Measurements from ENCODE around the gene SSH3. TPM values are rescaled to one million over a fixed set of nuclear protein-coding genes. Genes with fewer than 3 reads are reported as not detected.

The SSH3 gene
- total RNA-seq, 1 experiment from 2014 or later: 73.0 TPM

- no peaks in the 10 kb centered on the region for H3K27me3 Mint-ChIP-seq (ENCODE audit: unreplicated experiment)
- intact Hi-C loops (cut with micrococcal nuclease; ENCODE audit: unreplicated experiment): loop anchor here (10.0 kb wide), 1 partner anchor 148 kb away; the partner anchor contains the start of genes CDK2AP2 and PITPNM1
These were observed 53.1 kb downstream of the SSH3 start for GRCh38 chr11:67356387-67356863.

GRCh38 chr11:67356864-67357561, 53.7 kb downstream of the SSH3 start:
- BruUV-seq (replicated peaks): no TSS peak
- H3K9me3 Mint-ChIP-seq (ENCODE audit: low read depth, unreplicated experiment): no peaks in the 10 kb centered on the region
- H3K4me1 Mint-ChIP-seq (ENCODE audit: low read depth, unreplicated experiment): peaks cover 61% of the 10 kb centered on the region
- no peaks in the 10 kb centered on the region for H3K27me3 Mint-ChIP-seq (ENCODE audit: unreplicated experiment)
- DNase-seq: peak; percentile 78
- CTCF ChIA-PET: interaction anchor here (0.6 to 3.6 kb wide), 13 partner anchors 12 to 194 kb away, joined by 3 to 36 read pairs (median 7); partner anchors contain the start of genes CLCF1 and RAD9A
- H3K4me3 Mint-ChIP-seq (ENCODE audit: low read depth, unreplicated experiment): peak overlapping the region; percentile 43
- H3K27ac Mint-ChIP-seq (ENCODE audit: unreplicated experiment): peak overlapping the region; percentile 89
- intact Hi-C loops (cut with micrococcal nuclease; ENCODE audit: unreplicated experiment): loop anchor here (10.0 kb wide), 1 partner anchor 148 kb away; the partner anchor contains the start of genes CDK2AP2 and PITPNM1
- peak; percentile 93 for TF ChIP-seq CTCF (IDR thresholded peaks at IDR 0.05; ENCODE audit: unreplicated experiment)
- peaks cover 40% of the 10 kb centered on the region for H3K36me3 Mint-ChIP-seq (ENCODE audit: insufficient read depth, unreplicated experiment)

More at GRCh38 chr11:67356387-67356863, 53.1 kb downstream of the SSH3 start:
- peak overlapping the region; percentile 43 for H3K4me3 Mint-ChIP-seq (ENCODE audit: low read depth, unreplicated experiment)
- no TSS peak for BruUV-seq (replicated peaks)
- peak overlapping the region; percentile 89 for H3K27ac Mint-ChIP-seq (ENCODE audit: unreplicated experiment)
- TF ChIP-seq CTCF (IDR thresholded peaks at IDR 0.05; ENCODE audit: unreplicated experiment): no peak
- no peak for DNase-seq
- peaks cover 45% of the 10 kb centered on the region for H3K36me3 Mint-ChIP-seq (ENCODE audit: insufficient read depth, unreplicated experiment)
- peaks cover 55% of the 10 kb centered on the region for H3K4me1 Mint-ChIP-seq (ENCODE audit: low read depth, unreplicated experiment)
- H3K9me3 Mint-ChIP-seq (ENCODE audit: low read depth, unreplicated experiment): no peaks in the 10 kb centered on the region
- CTCF ChIA-PET: interaction anchor here (0.5 to 3.6 kb wide), 9 partner anchors 11 to 57 kb away, joined by 3 to 36 read pairs (median 7); partner anchors contain the start of genes CLCF1 and RAD9A

- peaks cover 33% of the 10 kb centered on the region for H3K36me3 Mint-ChIP-seq (ENCODE audit: insufficient read depth, unreplicated experiment)
- DNase-seq: no peak
- no peak overlapping the region for H3K4me3 Mint-ChIP-seq (ENCODE audit: low read depth, unreplicated experiment)
- no peaks in the 10 kb centered on the region for H3K9me3 Mint-ChIP-seq (ENCODE audit: low read depth, unreplicated experiment)
- CTCF ChIA-PET: interaction anchor here (0.6 to 3.6 kb wide), 5 partner anchors 13 to 91 kb away, joined by 3 to 36 read pairs (median 12); partner anchors contain the start of gene CLCF1
- intact Hi-C loops (cut with micrococcal nuclease; ENCODE audit: unreplicated experiment): loop anchor here (10.0 kb wide), 1 partner anchor 147 kb away; the partner anchor contains the start of genes CDK2AP2 and PITPNM1
- no TSS peak for BruUV-seq (replicated peaks)
- H3K27ac Mint-ChIP-seq (ENCODE audit: unreplicated experiment): peak overlapping the region; percentile 89
- H3K27me3 Mint-ChIP-seq (ENCODE audit: unreplicated experiment): no peaks in the 10 kb centered on the region
- H3K4me1 Mint-ChIP-seq (ENCODE audit: low read depth, unreplicated experiment): peaks cover 65% of the 10 kb centered on the region
- no peak for TF ChIP-seq CTCF (IDR thresholded peaks at IDR 0.05; ENCODE audit: unreplicated experiment)
These were observed 54.7 kb downstream of the SSH3 start for GRCh38 chr11:67357831-67358670.

Other genes starting within 250 kb of the SSH3 start
- 24.1 and 24.7 TPM in 2 replicates for gene RHOD, start 246.7 kb upstream of the SSH3 start, total RNA-seq (2022)
- gene KDM2A, start 184.3 kb upstream of the SSH3 start, total RNA-seq (2022): 73.2 and 77.7 TPM in 2 replicates
- 69.8 and 71.3 TPM in 2 replicates for gene GRK2, start 37.1 kb upstream of the SSH3 start, total RNA-seq (2022)
- 50.8 and 58.5 TPM in 2 replicates for gene ANKRD13D, start 14.2 kb upstream of the SSH3 start, total RNA-seq (2022)
- 95.1 and 119 TPM in 2 replicates for gene POLD4, start 50.0 kb downstream of the SSH3 start, total RNA-seq (2022)
- gene CLCF1, start 70.1 kb downstream of the SSH3 start, total RNA-seq (2022): 7.1 and 7.5 TPM in 2 replicates
- gene RAD9A, start 88.5 kb downstream of the SSH3 start, total RNA-seq (2022): 26.9 and 38.6 TPM in 2 replicates
- gene PPP1CA, start 98.3 kb downstream of the SSH3 start, total RNA-seq (2022): 179 and 180 TPM in 2 replicates
- not detected in 2 replicates for gene TBC1D10C, start 100.6 kb downstream of the SSH3 start, total RNA-seq (2022)
- gene CARNS1, start 112.1 kb downstream of the SSH3 start, total RNA-seq (2022): 0.10 TPM in 1 of 2 replicates, not detected in the other
- 44.3 and 47.5 TPM in 2 replicates for gene RPS6KB2, start 125.0 kb downstream of the SSH3 start, total RNA-seq (2022)
- gene PTPRCAP, start 134.2 kb downstream of the SSH3 start, total RNA-seq (2022): 0.51 and 1.3 TPM in 2 replicates
- gene CORO1B, start 139.9 kb downstream of the SSH3 start, total RNA-seq (2022): 103 and 116 TPM in 2 replicates
- gene GPR152, start 149.2 kb downstream of the SSH3 start, total RNA-seq (2022): not detected in 2 replicates
- gene CABP4, start 151.8 kb downstream of the SSH3 start, total RNA-seq (2022): 24.8 and 25.4 TPM in 2 replicates
- gene TMEM134, start 165.7 kb downstream of the SSH3 start, total RNA-seq (2022): 31.9 and 33.2 TPM in 2 replicates
- 44.0 and 48.4 TPM in 2 replicates for gene AIP, start 179.5 kb downstream of the SSH3 start, total RNA-seq (2022)
- gene PITPNM1, start 201.8 kb downstream of the SSH3 start, total RNA-seq (2022): 70.5 and 84.1 TPM in 2 replicates
- gene CDK2AP2, start 204.6 kb downstream of the SSH3 start, total RNA-seq (2022): 59.7 and 64.7 TPM in 2 replicates
- not detected in 2 replicates for gene CABP2, start 219.9 kb downstream of the SSH3 start, total RNA-seq (2022)